GM19463 (cell line): ENCODE measurements around the gene ANAPC16.
"Not testable (repeated sequence)": the region's sequence is repeated elsewhere in the genome, so short reads cannot be mapped to it uniquely, and the experiment has no call there.

Experiments used
- ATAC-seq: cut with Tn5 transposase; IDR thresholded peaks from one replicate; pipeline ENCODE4 v1.9.1; 2021; ENCODE audit warnings: mild to moderate bottlenecking, moderate library complexity; ENCODE audit not compliant: unreplicated experiment

Gene ANAPC16

DNA sequence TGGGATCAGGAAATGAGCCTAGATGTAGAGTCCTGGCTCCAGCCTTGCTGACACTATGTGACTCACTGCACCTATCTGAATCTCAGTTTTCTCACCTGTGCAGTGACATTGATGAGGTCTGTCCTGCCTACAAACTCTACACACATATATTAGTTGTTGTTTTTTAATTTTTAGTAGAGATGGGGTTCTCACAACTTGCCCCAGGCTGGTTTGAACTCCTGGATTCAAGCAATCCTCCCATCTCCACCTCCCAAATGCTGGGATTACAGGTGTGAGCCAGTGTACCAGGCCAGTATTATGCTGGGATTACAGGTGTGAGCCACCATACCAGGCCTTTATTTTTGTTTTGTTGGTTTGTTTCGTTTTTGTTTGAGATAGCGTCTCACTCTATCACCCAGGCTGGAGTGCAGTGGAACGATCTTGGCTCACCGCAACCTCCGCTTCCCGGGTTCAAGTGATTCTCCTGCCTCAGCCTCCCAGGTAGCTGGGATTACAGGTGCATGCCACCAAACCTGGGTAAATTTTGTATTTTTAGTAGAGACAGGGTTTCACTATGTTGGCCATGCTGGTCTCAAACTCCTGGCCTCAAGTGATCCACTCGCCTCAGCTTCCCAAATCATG, 46.1 kb downstream of the ANAPC16 start:
- peak; percentile 5 for ATAC-seq

DNA sequence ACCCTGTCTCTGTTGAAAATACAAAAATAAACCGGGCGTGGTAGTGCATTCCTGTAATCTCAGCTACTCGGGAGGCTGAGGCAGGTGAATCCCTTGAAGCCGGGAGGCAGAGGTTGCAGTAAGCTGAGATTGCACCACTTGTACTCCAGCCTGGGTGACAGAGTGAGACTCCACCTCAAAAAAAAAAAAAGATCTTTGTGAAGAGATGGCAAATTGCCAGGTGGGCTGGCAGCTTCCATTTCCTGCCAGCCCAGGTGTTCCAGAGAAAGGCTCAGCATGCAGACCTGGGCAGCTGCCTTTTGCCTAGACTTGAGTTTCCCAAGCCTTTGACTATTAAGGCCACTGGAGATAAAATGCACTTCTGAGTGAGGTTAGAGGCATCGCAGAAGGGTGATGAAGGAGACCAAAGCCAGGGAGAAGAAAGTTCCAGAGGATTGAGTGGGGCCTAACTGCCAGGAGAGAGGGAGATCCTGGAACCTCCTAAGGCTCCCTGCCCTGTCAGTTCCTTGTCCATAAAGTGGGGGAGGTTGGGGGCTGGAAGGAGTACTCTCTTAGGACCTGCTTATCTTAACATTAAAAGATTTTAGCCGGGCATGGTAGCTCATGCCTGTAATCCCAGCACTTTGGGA, 47.9 kb downstream of the ANAPC16 start:
- ATAC-seq, result no peak

DNA sequence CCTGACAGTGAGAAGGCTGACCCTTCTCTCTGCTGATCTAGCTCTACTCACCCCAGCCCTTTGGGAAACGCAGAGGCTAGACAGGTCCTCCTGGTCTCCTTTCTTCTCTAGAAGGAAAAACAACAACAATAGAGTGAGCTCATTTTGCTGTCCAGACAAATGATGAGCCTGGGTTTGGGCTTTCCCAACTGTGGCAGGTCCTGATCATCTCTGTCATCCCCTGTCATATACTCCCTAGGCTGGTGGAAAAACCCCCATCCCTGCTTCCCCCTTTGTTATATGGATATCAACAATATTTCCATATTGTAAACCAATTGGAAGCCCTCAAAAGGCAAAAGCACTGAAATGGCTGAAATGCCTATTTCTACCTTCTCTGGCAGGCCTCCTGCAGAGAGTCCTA, 48.7 kb downstream of the ANAPC16 start:
- no peak for ATAC-seq

- ATAC-seq, result no peak
Measured at GRCh38 chr10:72265508-72265907, 49.7 kb downstream of the ANAPC16 start.

DNA sequence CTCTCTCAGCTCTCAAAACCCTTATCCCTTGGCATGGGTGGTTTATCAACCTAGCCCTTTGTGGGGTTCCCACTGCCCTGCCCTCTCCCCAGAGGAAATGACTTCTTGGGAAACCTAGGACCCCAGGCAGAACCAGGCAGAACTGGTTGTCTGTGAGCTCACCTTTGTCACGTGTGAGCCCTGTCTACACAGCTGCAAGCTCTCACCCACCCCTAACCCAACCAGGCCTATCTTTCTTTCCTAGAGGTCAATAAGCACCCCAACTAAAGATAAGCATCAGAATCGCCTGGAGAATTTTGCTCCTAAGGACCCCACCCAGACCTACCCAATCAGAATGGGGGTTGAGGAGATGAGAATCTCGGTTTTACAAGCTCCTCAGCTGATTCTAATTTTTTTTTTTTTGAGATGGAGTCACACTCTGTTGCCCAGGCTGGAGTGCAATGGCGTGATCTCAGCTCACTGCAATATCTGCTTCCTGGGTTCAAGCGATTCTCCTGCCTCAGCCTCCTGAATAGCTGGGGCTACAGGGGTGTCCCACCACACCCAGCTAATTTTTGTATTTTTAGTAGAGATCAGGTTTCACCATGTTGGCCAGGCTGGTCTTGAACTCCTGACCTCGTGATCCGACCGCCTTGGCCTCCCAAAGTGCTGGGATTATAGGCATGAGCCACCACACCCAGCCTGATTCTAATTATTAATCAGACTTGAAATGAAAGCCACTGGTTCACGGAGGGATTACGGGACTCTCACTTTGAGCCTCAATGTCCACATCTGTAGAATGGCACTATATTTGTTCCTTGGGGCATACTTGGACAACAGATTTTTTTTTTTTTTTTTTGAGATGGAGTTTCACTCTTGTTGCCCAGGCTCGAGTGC, 50.4 kb downstream of the ANAPC16 start:
- no peak for ATAC-seq

GRCh38 chr10:72267381-72267780, 51.6 kb downstream of the ANAPC16 start:
- no peak for ATAC-seq

DNA sequence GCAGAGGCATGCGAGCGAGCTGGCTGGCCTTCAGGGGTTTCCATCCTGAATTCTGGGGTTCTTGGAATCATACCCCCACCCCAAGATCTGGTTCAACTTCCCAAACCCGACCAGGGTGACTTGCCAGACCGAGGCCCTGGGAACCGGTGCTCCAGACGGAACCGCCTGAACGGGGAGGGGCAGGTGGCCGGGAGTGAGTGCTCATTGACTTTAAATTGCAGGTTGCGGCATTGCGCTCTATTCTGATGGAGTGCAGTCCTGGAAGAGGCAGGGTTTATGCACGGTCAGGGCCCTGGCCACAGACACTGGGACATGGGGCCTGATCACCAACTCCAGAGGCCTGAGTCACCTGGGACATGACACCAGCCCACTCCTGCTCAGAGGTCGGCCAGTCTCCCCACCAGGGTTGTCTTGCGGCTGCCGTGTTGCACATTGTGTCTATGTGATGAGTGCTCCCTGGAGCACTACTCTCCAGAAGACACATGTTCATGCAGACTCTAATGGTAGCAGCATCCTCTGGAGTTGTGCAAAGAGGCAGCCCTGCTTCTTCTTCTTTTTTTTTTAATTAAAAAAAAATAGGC, 52.1 kb downstream of the ANAPC16 start:
- ATAC-seq, result no peak

DNA sequence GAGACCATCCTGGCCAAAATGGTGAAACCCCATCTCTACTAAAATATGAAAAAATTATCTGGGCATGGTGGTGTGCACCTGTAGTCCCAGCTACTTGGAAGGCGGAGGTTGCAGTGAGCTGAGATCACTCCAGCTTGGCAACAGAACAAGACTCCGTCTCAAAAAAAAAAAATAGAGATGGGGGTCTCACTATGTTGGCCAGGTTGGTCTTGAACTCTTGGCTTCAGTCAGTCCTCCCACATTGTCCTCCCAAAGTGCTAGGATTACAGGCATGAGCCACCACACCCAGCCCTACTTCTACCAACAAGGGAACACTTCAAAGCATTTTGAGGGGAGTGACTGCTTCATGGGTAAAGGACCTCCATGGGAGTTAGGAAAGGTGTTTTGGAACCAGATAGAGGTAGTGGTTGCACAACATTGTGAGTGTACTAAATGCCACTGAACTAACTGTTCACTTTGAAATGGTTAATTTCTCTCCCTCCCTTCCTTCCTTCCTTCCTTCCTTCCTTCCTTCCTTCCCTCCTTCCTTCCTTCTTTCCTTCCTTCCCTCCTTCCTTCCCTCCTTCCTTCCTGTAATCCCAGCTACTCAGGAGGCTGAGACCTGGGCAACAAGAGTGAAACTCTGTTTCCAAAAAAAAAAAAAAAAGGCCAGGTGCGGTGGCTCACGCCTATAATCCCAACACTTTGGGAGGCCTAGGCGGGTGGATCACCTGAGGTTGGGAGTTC, 52.8 kb downstream of the ANAPC16 start:
- not testable (repeated sequence) for ATAC-seq

DNA sequence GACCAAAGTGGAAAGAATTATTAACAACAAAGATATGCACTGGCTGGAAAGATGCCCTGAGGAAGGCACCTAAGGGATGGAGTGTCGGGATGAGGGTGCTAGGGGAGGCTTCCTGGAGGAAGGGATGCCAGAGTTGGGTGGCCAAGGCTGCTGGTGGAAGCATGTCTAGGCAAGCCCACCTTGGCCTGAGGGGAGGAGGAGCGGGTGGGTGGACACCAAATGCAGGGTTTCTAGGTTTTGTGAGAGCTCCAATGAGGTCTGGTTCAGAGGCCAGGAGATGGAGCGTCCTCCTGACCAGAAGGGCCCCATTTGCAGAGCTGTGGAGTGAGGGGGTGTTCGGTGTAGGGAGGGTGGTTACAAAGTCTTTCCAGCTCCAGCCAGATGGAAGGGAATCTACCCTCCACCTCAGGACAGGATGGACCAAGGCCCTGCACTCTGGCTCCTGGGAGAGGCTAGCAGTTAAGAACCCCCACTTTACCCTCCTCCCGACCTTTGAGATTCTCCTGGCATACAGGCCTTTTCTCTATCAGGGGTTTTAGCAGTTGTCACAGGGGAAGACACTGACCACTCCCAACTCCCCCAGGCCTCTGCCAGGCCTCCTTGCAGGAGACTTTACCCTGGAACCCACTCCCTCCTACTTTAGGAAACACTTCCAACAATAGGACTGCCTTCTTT, 54.9 kb downstream of the ANAPC16 start:
- ATAC-seq, result no peak

GRCh38 chr10:72272689-72273409, 57.0 kb downstream of the ANAPC16 start:
- ATAC-seq, result no peak

DNA sequence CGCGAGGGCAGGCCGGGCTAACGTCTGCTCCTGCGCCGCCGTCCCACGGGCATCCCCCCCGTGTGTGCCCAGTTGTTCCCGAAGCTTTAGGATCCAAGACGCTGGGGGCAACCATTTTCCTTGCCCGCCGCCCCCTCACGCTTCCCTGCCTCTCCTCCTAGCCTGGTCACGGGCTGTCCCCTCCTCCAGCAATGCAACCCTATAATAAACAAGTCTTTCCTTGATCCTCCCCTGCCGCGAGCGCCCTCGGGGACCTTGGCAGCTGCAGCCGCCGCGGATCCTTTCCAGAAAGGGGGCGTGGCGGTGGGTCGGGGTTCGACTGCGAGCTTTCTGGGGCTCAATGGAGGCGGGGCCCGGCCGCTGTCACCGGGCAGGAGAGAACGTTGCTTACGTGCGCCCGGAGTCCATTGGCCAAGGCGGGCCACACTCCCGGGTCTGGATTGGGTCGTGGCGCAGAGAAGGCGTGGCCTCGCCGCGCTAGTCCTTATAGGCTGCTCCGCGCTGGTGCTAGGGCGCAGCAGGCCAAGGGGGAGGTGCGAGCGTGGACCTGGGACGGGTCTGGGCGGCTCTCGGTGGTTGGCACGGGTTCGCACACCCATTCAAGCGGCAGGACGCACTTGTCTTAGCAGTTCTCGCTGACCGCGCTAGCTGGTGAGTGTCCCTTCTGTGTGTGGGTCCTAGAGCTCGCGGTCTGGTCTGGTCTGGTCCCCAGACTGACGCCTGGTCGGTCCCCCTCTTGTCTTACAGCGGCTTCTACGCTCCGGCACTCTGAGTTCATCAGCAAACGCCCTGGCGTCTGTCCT, 57.8 kb downstream of the ANAPC16 start, which contains the start of gene DDIT4:
TSS of gene DDIT4 (plus strand) at position 515 of the 803 bp plus-strand sequence. CDS start 293 bp downstream, outside the sequence.
- peak; percentile 83 for ATAC-seq

- ATAC-seq, result no peak
Measured at GRCh38 chr10:72274213-72274729, 58.5 kb downstream of the ANAPC16 start.

- ATAC-seq, result no peak
Measured at GRCh38 chr10:72274730-72275350, 59.0 kb downstream of the ANAPC16 start.

- no peak for ATAC-seq
Measured at GRCh38 chr10:72275351-72276012, 59.7 kb downstream of the ANAPC16 start.

GRCh38 chr10:72276013-72276387, 60.2 kb downstream of the ANAPC16 start:
- no peak for ATAC-seq

GRCh38 chr10:72276421-72277339, 60.9 kb downstream of the ANAPC16 start:
- ATAC-seq, result no peak
